CD4-positive, alpha-beta T cell treated with Interleukin-2 at 100 ng/mL for 4 hours (primary cell): Measurements from ENCODE around the gene LMX1B.

Experiments
- DNase-seq: peaks from one replicate; pipeline ENCODE4 v3.0.0-alpha.2; 2020; ENCODE audit warnings: low spot score

LMX1B gene

GRCh38 chr9:126604059-126605055 lies 9.4 kb upstream of the LMX1B start:
- no peak for DNase-seq

DNA sequence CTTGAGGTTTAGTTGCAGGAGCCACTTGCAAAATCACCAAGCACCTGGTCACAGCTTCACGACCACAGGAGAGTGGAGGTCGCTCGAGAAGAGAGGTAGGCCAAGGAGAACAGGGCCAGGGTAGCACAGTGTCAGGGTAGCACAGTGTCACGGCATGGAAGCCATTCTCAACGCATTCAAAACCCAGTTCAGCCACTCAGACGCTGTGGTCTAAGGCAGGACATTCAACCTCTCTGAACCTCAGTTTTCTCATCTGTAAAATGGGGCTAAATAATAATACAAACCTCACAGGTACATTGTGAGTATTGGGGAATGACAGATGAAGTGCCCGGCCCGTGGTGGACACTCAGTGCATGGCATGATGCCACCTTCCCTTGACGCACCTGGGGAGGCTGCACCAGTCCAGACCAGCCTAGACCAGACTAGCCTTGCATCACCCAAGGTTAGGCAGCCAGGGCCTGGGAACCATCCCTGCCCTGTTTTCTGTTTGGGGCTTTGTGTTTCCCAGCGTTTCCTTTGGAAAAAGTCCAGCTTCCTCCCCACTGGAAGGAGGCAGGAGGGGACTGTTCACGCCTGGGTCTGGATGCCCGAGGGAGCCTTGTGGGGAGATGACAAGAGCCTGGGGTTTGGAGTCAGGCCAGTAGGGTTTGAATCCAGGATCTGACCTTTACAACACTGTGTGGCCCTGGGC lies 7.8 kb upstream of the LMX1B start:
- DNase-seq = no peak

DNA sequence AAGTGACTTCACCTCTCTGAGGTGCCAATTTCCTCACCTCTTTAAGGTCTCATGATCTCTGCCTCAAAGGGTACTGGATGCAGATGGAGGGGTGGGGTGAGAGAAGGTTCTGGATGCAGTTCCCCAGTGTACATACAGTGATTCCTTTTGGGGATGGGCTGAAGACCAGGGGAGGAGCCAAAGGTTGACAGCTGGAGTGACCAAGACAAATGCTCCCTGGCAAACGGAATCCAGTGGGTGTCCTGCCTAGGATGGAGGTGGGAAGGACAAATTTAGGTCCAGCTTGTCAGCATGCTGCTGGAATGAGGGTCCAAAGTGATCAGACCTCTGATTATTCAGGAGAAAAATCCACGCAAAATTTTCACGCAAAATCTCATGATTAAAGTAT lies 7.3 kb upstream of the LMX1B start:
- DNase-seq = no peak

DNA sequence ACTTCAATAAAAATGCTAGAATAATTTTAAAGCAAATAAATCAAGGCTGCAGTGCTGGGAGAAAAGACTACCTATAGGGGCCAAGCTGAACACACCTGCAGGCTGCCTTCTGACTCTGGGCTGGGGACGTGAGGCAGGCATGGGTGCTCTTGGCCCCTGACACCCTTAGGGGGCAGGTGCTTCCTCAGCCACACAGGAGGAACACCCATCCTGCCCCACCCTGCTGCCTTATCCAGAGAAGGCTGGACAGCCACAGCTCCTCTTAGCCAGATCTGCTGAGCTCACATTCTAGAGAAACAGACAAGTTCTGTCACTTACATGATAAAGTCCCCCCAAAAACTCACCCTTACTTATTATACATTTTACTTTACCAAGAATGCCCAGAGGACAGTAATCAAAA lies 6.6 kb upstream of the LMX1B start:
- DNase-seq = no peak

- no peak for DNase-seq
Measured at GRCh38 chr9:126607731-126608130, 6.0 kb upstream of the LMX1B start.

- no peak for DNase-seq
Measured at GRCh38 chr9:126608551-126608950, 5.2 kb upstream of the LMX1B start.

DNA sequence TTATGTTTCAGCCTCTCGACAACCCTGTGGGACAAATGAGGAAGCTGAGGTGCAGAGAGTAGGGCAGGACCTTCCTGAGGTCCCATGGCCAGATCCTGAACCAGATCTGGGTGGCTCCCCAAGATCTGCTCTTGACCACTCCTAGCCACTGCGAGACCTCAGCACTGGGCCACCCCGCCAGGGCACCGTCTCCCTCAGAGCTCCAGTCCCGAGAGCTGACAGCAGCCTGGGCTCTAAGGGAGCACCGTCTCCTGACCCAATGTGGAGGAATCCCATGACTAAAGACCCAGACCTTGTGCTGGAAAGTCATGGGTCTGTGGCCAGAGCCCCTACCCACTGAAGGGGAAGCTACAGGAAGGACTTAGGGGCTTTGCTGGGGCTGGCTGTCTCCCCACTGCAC lies 4.5 kb upstream of the LMX1B start:
- DNase-seq = no peak

- DNase-seq = no peak
Measured at GRCh38 chr9:126609711-126610388, 3.9 kb upstream of the LMX1B start.

GRCh38 chr9:126611193-126611591 lies 2.5 kb upstream of the LMX1B start:
- DNase-seq = no peak

DNA sequence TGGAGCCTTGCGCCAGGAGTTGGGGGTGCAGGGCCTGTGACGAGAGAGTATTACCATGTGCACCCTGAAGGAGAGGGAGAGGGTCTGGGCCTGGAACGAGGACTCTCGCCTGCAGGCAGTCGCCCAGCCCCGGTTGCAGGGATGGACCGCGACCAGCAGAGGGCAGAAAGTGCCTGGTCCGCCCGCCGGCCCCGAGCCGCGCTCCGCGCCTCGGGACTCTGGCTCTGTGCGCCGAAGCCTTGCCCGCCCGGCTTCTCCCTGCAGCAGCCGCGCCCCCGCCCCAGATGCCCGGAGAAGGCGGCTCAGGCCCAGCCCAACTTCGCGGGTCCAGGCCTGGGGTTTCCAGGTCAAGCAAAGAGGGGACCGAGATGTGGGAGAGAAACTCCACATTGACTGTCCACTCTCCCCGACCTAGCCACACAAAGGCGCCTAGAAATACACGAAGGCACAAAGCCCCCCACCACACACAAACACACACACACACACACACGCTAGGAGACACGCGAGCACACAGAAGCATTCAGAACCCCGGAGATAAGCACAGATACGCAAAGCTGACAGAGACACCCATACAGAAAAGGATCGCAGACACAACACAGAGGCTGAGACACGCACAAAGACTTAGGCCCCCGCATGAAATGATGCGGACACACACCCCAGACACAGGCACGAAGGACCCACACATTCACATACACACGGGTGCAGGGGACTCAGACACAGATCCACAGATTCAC lies 2.0 kb upstream of the LMX1B start:
- DNase-seq = peak; percentile 68

GRCh38 chr9:126612326-126612812 lies 1.4 kb upstream of the LMX1B start:
- DNase-seq = no peak

DNA sequence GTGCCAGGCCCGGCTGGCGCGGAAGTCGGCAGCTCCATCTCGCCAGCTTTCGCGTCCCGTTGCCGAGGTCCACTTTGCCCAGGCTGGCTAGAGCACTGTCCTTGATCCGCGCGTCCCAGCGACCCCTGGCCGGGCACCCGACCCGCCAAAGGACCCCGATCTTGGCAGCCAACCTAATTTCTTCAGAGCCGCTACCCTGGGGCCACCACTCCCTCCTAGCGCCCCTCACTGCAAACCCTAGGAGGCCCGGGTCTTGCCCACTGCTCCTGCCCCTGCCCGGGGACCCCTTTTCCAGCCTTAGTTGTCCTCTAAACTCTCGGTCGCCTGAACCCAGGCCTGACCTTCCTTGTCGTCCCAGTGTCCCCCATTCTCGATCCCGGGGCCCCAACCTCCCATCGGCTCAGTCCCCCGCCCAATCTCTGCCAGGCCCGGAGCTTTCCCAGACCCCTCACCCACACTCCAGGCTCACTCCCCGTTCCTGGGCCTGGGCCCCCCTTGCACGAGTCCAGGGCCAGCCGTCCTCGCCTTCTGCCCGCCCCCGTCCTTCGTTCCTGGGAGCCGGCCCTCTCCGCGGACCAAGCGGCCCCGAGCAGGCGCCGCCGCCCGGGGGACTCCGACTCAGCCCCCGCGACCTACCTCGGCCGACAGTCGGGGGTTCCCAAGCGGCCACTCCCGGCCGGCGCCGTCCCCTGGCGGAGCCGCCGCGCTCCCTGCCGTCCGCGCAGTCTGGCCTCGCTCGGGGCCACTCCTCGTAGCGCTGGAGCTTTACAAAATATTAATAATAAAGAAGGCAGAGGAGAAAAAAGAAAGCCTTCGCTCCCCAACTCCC lies 701 bp upstream of the LMX1B start:
- DNase-seq = no peak

- no peak for DNase-seq
Measured at GRCh38 chr9:126614088-126614454, 343 bp downstream of the LMX1B start.

DNA sequence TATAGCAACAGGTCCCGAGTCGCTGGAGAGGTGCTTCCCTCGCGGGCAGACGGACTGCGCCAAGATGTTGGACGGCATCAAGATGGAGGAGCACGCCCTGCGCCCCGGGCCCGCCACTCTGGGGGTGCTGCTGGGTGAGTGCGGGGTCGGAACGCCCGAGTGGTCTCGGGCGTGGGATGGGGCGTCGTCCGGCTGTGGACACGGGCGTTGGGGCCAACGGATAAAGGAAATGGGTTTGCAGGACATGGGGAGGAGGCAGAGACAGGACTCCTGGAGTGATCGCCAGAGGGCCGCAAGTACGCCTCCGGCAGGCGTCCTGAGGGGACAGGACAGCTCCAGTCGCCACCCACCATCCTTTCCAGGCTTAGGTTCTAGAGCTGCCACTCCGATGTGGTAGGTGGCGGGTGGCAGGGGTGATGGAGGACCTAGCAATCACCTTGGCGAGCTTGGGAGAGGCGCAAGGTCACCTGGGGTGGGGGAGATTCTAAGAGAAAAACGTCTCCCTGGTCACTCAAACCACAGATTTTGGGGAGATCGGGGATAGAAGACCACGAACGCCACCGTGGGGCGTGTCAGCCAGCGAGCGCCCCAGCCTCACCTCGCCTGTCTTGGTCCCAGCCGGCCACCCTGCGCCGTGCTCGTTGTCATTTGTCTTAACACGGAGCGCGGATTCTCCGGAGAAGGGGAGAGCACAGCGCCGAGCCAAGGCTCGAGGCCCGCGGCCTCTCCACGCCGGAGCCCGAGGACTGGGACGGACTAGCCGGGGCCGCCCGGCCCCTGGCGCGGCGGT lies 922 bp downstream of the LMX1B start:
- DNase-seq = no peak

GRCh38 chr9:126615245-126615790 lies 1.6 kb downstream of the LMX1B start:
- no peak for DNase-seq

DNA sequence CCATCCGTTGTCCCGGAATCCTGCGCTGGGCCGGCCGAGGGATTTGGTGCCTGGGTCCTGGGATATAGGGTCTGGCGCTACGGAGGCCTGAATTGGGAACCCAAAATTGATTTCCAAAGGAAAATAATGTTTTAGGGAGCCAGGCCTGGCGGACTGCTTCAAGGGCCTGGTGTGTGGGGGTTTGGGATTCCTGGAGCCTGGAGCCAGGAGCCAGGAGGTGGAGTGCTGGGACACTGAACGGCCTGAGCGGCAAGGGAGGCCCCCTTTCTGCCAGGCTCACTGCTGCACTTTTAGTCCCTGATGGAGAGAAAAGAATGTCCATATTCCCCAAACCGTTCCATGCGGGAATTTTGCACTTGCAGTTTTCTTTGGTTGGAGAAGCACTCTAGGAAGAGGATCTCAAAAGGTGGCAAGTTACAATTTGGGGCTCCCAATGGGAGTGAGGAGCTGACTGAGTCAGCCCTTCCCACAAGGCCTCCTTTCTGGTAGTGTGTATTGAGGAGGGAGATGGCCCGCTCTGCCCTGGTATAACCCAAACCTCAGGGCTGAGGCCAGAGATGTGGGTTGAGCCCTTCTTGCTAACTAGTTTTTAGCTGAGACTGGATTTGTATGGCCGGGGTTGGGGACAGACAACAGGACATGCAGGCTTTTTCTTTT lies 2.2 kb downstream of the LMX1B start:
- no peak for DNase-seq

DNA sequence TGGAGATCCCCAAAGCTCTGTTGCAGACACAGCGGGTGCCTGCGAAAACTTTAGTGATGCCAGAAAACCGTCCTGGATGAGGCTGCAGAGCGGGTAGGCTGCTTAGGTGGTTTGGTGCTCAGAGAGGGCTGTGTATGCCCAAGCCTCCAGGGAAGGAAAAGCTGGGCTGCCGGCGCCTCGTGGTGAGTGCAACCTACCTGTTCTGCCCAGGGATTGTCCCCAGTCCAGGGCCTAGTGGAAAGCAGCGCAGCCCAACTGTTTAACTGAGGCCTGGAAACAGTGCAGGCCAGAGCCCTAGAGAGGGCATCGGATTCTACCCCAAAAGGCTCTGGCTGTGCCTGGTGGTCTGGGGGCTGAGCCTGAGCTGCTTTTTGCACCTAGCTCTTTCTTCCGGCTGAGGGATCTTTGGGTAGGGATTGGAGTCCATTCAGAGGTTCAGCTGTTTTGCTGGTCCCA lies 2.8 kb downstream of the LMX1B start:
- no peak for DNase-seq

DNA sequence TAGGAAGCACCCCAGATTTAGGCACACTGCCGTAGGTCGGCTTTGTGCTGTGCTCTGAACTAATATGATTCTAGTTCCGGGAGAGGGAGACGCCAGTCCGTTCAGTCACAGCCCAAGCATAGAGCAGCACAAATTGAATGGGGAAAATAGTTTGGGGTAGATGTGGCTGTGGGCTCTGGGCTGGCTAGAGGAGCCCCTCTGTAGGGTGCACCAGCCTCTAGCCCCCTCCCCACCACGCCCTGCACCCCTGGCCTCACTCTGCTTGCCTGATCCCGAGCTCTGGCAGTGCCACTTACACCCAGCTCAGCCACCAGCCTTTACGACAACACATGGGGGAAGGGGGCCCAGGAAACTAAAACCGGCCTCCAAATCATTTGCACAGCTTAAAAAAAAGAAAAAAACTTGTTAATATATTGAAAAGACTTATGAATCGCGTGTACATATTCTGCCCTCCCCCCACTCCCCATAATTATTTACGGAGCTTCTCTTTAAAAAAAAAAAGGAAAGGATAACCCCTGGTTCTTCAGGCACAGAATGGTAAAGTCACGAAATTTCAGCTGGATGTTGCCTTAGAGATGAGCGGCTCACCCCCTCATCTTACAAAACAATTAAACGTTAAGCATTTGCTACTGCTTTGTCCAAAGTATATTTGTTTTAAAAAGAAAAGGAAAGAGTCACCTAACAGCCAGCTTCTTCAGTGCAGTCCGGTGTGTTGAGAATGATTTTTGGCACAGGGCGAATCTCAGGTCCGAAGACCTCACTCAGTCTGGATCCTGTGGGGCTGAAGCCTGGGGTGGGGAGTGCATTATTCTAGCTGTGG lies 3.5 kb downstream of the LMX1B start:
- no peak for DNase-seq

DNA sequence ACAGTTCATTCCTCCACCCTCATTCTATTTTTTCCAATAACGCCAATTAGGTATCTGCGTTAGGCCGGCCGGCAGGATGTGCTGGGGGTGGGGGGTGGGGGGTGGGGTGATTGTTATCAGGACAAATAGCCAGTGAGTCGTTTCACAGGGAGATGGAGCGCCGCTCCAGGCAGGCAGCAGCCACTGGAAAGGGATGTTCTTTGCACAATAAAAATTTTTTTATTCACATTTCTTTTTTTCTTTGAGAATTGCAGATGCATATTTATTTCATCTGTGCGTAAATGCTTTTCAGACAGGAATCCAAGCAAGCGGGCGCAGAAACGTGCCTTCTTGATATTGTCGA lies 4.1 kb downstream of the LMX1B start:
- DNase-seq = no peak
